GM19438 (cell line): ENCODE data around the gene FRAS1.
"Not testable (repeated sequence)": the region's sequence is repeated elsewhere in the genome, so short reads cannot be mapped to it uniquely, and the experiment has no call there.

Experiments used
- ATAC-seq: cut with Tn5 transposase; IDR thresholded peaks from one replicate; pipeline ENCODE4 v1.9.1; 2021; ENCODE audit warnings: low read depth; ENCODE audit not compliant: unreplicated experiment

FRAS1 gene

DNA sequence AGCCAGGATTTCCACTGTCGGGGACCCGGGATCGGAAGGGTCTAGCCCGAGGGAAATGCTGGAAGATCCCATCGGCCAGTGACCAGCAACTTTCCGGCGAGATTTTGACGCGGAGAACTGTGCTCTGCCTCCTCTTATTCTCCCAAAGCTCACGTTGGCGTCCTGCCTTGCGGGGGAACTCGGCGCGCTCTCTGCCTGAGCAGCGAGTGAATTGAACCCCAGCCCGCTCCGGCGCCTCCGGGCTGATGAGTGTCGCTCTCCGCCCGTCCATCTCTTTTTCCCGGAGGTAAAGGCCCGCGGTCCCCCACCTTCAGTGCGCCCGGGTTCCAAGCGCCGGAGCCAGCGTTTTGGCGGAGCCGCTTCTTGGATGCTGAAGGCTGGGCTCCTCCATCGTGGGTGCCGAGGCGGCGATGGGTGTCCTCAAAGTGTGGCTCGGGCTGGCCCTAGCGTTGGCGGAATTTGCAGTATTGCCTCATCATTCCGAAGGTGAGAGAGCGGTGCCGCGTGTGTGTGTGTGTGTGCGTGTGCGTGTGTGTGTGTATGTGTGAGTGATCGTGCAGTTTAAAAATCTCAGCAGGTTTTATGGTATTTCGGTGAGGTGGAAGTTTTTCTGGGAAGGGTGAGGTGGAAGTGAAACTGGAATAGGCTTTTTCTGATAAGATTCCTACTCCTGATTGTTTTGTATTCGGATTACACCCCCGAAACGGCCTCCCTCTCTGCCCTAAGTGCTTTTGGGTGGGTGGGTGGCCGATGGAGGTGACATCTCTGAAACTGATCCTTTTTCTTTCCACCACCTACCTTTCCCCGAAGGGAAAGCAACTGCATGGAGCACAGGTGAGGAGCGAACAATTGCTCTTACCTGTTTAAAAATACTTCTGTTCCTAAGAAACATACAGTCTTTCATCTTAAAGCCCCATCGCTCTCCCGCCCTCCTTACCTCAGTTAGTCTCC, 752 bp downstream of the FRAS1 start:
- ATAC-seq: peak; percentile 27

DNA sequence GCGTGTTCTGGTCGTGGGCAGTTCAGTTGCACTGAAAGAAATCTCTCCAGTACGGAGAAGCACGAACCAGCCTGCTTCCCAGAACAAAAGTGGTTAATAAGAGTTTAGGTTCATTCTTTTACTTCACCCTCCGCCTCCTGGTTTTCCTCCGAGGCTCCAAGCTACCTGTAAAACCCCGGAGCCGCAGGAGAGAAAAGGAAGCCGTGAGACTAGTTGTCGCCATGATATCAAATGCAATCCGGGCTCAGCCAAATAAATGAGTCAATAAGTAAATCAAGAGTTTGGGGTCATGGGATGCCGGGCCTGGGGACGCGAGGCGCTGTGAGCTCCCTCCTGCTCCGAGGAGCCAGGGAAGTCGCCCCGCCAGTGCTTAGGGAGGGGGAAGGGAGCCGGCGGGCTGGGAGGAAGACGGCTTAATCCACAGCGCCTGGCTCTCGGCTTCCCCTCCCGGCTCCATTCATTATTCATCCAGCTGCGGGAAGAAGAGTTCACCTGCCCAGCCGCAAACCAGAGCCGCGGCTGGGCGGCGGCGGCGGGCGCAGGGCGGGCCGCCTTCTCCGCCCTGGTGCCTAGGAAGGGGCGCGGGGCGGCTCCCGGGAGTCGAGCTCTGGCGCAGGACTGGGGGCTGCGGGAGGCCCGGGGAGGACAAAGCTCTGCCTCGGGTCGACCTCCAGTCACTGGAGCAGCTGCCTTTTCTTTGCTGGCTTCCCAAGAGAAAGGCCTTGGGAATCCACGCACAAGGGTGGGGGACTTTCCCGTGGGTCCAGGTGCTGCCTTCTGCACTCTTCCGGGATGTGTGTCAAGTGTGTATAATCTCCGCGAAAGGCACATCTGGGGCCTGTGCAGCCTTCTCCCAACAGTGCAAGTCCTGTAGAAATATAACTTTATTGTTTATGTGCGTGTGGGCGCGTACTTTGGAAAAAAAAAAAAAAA, 1.7 kb downstream of the FRAS1 start:
- ATAC-seq: no peak

DNA sequence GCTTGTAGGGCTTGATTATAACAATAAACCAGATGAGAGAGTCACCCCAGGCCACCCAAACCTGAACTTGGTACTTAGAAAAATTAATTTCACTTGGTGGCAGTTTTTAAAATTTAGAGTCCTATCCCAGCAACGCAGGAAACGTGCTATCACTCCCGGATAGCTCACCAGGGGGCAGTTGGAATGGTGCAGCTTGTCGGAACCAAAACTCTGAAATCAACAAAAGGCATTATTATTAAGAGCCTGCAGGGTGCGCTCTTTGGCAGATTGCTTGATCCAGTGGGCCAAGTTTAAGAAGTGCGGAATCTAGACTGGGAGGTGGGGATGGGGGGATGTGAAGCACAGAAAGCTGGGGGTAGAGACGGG, 2.4 kb downstream of the FRAS1 start:
- no peak for ATAC-seq

DNA sequence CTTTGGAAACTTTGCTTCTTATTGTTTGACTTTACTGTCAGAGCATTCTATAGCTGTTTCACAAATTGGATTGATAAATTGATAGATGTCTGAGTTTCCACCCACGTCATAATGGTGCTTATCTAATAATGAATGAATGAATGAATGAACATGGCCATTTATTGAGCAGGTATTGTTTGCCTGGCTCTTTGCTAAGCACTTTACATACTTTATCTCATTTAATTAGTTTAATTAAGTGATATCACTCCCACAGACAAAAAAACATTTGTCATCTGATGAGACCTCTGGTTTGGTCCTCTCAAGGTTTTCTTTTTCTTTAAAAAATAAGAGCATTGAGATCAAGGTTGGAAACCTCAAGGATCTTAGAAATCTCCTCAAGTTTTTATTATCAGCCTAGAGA, 2.8 kb downstream of the FRAS1 start:
- no peak for ATAC-seq

DNA sequence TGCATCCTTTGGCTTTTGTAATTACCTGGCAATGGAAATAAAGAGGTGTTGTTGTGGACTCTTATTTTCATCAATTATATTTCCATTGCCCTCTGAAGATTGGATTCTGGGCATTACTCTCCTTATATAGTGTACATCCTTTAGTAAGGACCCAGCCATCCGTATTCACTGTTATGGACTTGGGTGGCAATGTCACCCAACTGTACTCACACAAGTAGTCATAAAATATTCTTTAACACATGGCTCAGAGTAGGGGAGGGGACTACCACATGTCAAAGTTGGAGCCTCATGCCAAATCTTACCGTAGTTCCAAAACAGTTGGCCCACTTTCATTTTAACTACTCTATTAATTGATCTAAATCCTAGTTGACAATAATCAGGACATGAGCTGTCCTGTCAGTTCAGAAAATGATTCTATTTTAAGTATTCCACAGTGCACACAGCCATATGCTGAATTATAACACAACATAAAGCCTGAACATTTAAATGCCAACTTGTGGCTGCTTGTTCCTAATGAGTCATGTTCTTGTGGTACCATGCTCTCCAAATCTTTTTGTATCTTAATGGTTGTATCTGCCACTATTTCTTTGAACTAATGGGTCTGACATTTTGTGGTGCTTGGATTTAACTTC, 4.9 kb downstream of the FRAS1 start:
- no peak for ATAC-seq

DNA sequence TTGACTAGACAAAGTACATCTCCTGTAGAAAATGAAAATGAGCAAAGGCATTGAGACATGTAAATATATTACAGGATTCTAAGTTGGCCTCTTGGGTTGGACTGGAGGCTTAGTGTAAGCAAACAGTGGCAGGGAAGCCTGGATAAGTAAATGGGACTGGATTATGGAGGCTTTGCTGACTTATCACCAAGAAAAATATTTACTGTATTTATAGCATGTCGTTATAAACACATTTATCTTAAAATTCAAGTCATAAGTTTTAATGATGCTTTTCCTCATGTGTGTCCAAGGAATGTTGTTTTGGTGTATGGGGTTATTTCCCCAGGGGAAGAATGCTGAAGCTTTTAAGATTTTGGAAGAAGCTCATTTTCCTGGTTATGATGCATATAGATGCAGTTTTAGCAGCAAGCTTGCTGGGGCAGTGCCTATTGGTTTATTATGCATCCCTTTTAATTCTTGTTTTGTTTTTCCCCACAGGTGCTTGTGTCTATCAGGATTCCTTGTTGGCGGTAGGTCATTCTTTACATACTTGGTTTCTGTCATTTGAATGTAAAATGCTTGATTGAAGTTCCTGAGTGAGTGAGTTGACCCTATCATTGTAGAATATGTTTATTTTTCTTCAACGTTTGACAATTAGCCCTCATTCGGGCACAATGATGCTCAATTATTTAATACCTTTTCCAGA, 8.5 kb downstream of the FRAS1 start:
- no peak for ATAC-seq

DNA sequence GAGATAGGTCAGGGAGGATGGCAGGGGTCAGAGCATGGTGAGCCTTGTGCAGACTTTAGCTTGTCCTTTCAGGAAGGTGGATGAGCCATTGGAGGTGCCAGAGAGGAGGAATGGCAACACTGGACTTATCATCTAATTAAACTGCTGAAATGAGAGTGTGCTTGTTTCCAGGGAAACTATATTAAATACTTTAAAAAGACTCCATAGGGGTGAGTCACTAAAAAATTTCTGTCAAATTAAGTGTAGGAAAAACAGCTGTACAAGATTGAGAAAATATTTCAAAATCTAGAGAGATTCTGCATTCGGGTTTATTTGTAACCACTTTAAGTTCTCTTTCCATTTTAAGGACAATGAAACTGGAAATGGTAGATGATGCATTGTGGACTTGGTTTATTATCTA, 11.4 kb downstream of the FRAS1 start:
- no peak for ATAC-seq

DNA sequence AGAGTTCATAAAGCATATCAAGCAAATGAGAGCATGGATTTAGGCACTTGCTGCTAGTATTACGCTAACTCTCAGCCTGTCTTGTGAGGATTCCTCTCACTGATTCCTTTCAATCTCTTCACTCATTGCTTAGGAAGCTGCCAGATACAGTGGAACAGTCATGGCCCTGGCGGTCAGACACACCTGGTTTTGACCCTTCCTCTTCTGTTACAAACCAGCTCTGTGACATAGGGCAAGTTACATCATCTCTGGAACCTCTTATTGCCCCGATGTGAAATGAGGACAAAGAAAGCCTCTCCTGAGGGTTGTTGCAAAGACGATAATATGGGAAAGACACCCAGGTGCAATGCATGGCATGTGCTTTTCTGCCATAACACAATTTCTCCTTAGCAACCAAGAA, 12.2 kb downstream of the FRAS1 start:
- no peak for ATAC-seq

DNA sequence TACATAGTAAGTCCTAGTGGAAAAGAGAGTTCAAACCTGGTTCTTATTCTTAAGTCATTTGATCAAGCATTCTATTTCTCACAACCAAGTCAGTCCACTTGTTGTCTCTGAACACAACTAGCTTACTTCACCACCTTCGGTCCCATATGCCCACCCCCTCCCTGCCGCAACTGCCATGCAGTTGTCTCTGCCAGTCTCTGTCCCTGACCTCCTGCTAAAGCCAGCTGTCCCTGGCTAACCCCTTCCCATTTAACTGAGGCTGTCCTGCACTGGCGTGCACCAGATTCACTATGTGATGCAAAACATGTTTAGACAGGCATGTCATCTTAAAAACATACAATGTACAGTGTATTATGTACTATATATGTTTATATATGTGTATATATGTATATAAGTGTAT, 12.7 kb downstream of the FRAS1 start:
- no peak for ATAC-seq

DNA sequence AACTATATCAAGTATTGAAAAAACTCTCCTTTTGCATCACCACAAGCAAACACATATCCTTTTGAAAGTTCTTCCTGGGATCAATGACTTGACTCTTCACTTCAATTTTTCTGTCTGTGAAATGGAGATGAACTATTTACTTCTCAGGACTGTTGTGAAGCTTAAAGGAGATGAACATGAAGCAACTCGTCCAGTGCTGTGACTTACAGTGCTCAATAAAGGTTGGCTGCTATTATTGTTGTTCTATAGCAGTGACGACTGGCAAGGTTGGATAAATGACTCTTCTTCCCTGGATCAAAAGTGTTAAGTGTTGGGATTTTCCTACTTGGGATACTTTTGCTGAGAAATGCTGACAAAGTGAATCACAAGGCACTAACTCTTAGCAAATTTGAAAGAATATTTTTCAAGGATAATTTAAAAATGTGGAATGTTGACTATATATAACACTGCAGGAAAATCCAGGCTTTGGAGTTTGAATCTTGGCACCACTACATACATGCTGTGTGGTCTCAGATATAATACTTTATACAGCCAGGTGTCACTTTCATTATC, 13.7 kb downstream of the FRAS1 start:
- no peak for ATAC-seq

DNA sequence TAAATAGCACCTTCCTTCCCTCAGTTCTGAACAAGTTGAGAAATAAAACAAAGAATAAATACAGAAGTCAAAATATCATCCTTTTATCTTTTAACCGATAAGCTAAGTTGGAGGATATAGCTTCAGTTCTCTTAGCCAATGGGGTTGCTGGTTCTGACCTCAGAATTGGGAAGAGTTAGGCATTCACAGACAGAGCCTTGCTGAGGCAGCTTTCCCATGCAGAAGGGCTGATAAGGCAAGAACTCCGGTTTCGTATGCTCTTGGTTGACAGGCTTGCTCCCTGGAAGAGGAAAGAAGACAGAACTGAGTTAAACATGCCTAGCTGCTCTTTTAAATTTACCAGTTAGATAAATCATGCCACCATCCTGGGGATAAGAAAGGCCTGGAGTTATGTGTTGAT, 17.6 kb downstream of the FRAS1 start:
- ATAC-seq: no peak

DNA sequence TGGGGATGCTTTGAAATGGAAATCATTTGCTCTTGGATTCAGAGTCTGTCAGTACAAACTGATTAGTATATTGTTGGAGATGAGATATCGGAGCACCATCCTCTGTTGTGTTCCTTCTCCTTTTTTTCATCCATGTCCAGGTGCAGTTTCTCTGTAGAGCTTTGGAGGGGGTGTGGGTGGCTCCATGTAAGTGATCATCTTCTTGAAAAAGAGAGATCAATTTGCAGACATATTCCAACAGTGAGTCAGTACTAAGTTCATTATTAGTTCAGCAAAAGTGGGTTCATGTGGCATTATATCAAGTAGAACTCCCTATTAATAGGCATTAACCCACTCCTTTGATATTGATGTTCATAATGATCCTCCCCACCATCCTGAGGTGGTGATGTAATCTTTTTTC, 18.9 kb downstream of the FRAS1 start:
- ATAC-seq: no peak

DNA sequence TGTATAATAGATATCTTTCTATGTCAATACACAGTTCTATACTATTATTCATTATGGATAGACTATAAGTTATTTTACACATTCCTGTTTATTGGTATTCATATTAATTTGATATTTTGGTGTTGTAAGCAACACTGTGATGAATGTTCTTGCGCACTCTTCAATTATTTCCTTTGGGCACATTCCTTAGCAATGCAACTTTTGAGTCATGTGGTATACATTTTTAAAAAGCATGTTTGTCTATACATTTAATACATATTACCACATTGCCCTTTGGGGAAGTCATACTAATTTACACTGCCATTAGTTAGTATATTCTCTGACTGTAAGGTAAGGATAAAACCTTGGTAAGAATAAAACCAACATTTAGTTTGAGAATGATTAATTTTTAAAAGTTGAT, 21.0 kb downstream of the FRAS1 start:
- no peak for ATAC-seq

DNA sequence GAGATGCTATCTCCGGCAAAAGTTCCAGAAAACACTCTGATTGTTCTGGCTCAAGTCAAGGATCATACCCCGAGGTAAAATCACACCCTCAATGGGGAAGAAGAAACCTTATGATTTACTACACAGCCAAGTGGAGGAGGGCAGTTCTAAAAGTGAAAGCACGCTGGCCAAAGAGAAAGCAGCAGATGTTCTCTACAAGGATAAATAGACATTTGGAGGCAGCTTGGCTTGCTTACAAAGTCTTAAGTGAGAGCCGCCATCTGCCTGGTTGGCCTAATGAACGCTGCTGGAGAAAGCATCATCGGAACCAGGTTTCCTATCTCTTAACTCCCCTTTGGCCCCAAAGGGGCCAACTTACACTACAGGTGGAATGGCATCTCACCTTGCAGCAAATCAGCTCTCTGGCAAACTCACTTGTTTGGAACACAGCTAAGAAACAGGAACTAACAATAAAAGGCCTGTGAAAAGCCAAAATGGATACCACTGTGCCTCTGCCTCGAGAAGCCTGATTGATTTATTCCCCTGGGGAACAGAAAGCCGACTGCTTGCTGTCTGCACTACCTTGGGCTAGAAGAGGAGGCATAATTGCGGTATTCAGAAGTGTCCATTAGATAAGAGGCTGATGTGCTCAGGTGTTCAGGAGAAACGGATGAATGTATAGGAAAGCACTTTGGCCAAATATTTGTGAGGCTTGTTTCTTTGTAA, 22.8 kb downstream of the FRAS1 start:
- no peak for ATAC-seq

DNA sequence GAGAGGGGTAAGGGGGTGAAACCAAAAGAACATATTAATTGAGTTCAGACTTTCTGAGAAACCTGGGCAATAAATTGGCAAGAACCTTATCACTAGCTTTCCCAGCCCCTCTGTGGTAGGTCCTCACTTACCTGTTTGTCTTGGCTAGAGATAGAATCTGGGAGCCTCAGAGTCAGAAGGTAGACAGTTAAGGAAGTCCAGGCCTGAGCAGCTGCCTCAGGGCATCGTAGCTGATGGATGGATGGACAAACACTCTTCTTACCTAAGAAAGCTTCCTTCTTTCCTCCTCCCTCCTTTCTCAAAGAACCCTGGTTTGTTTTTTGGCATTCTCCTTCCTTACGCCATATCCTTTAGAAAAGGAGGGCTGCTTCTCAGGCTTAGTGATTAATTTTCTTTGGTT, 24.4 kb downstream of the FRAS1 start:
- no peak for ATAC-seq

DNA sequence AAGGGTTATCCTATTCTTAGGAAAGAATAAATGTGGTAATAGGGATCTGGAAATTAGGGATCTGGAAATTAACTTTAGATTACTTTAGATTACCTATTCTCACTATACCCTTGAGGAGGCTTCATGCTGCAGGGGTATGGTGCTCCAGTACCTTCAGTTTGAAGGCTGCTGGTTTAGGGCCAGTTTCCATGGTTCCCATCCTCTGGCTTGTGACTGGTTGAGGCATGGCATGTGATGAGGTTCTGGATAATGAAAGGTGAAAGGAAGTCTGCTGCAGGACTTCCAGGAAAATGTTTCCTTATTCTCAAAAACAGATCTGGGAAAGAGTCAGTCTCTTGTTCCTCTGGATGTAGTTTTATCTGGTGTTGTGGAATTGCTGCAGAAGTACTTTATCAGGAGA, 25.9 kb downstream of the FRAS1 start:
- ATAC-seq: no peak

DNA sequence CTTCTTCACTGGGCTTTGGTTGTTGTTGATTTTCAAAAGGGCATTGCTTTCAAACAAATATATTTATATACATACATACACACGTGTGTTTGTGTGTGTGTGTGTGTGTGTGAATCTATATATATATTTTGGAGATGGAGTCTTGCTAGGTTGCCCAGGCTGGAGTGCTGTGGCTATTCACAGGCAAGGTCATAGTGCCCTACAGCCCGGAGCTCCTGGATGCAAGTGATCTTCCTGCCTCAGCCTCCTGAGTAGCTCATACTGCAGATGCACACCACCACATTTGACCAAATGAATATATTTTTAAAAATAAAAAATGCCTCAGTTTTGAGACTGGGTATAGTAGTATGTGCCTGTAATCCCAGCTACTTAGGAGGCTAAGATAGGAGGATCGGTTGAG, 34.4 kb downstream of the FRAS1 start:
- ATAC-seq: no peak

DNA sequence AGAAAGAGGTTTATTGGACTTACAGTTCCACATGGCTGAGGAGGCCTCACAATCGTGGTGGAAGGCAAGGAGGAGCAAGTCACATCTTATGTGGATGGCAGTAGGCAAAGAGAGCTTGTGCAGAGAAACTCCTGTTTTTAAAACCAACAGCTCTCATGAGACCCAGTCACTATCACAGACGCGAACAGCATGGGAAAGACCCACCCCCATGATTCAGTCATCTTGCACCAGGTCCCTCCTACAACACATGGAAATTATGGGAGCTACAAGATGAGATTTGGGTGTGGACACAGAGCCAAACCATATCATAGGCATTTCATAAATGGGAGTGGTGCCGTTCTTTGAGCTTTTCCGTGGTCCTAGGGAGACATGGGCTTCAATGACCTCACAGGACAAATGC, 35.2 kb downstream of the FRAS1 start:
- ATAC-seq: not testable (repeated sequence)

DNA sequence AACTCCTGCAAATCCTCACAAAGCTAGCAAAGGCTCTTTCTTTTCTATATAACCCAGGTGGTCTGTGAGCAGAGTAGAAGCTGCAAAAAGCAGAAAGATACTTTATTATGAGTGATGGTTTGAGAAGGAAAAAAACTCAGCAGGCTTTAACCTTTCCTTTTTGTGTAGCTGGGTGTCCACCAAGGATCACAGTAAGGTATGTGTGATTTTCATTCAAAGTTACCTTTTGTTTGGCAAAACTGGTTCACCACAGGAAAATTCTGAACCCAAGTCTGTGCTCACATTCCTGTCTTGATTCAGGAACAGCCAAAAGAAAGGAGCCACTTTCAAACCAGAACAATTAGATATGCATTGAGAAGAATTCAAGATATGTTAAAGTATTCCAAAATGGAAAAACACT, 35.7 kb downstream of the FRAS1 start:
- no peak for ATAC-seq

DNA sequence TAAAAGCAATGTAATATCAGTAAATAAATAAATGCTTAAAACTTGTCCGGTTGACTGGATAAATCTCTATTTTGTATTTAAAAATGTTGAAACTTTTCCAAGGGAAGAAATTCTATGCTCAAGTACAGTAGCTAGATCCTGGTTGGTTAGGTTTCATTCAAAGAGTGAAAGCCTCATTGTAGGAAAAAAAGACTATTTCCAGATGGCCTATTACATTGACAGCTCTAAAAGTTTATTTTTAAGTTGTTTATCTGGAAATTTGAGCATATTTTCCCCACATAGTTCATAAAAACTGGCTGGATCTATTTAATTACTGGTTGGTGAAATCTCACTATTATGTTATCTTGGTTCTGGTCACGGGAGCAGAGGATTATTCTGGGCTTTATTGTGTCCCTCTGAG, 38.0 kb downstream of the FRAS1 start:
- no peak for ATAC-seq
